Anterior cingulate cortex (tissue), 58 donors: ENCODE data around the gene PDE6H.

ENCODE experiments used
- DNase-seq, 58 donors: peaks; one replicate each; lab custom pipeline; 2025; lab: John Stamatoyannopoulos, UW

PDE6H gene

DNA sequence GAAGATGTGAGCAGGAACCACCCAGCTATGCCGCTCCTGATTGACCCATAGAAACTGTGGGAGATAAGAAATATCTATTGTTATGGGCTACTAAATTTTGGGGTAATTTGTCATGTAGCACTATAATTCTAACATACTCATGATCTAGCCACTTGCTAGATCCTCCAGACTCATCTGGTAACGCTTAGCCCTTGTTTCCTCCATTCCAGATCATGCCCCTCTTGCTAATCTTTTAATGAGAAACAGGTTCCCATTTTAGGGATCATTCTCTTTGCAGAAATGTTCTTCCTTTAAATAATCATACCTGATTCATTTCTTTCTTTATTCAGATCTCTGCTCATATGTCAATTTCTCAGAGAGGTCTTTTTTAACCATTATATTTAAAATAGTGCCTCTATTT, 7.6 kb upstream of the PDE6H start:
- DNase-seq = no peak

DNA sequence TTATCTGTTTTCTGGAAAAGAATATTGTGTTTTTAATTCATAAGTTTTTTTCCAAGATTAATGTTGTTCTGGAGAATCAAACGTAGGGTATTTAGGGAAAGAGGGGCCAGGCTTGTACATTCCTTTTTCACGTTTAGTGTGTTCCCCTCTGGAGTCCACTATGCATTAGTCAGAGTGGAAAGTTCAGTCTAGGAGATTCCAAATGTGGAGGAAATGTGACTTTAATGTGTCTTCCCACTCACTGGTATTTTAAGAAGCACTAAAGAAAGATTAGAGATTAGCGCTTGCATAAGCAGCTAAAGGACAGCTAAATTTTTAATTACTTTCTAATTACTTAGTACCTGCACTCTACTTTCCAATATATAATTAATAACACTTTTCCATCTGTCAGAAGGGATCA, 4.4 kb upstream of the PDE6H start:
- DNase-seq = no peak

- DNase-seq = no peak
These were observed 2.4 kb upstream of the PDE6H start for GRCh38 chr12:14970473-14970872.

DNA sequence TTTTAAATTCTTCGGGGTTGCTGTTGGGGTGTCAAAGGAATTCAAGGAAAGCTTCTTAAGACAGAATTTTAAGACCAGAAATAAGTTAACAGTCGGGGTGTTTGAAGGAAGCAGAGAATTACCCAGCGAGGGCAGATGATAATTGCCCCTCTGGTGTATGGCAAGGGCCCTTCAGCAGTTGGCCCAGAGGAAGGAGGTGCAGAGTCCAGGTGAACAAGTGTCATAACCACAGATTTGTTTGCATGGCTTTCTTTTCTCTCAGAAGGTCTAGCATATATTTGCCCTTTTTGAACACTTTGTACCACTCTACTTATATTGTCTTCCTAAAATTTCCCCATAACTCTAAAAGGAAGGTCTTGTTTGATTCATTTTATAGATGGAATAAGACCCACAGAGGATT, 1.8 kb downstream of the PDE6H start:
- no peak for DNase-seq

GRCh38 chr12:14975457-14975856, 2.6 kb downstream of the PDE6H start:
- no peak for DNase-seq

DNA sequence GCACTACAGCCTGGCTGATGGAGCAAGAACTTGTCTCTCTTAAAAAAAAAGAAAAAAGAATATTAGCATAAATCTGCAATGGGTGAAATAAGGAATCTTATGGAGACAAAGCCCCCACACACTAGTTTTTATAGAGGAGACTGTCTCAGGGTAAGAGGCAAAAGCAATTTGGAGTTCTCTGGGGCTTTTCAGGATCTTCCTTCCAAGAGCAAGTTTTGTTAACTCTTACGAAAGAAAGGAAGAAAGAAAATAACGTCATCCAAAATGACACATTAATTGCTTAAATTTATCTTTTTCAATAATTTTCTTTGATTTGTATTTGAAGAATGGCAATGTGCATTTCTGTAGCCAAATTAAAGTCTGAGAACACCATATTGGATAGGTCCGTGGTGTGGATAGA, 3.8 kb downstream of the PDE6H start:
- no peak for DNase-seq

DNA sequence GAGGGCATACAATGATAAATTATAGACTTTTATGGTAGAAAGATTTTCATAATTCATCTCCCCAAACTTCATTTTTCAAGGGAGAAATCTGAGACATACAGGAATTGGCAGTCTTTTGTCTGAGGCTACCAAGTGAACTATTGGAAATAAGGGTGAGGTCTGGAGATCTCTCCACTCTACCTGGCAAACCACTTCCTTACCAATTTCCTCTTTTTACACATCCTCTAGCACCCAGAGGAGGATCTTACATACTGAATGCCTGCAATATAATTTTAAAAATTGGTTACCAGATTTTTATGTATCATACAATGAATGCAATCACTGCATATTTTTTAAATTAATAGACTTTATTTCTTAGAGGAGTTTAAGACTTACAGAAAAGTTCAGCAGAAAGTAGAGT, 6.6 kb downstream of the PDE6H start:
- no peak for DNase-seq

- no peak for DNase-seq
These were observed 8.2 kb downstream of the PDE6H start for GRCh38 chr12:14981049-14981448.

- DNase-seq = no peak
These were observed 9.7 kb downstream of the PDE6H start for GRCh38 chr12:14982562-14982961.

- no peak for DNase-seq
These were observed 10.1 kb downstream of the PDE6H start for GRCh38 chr12:14982991-14983390.

GRCh38 chr12:14984036-14984435, 11.2 kb downstream of the PDE6H start:
- no peak for DNase-seq

DNA sequence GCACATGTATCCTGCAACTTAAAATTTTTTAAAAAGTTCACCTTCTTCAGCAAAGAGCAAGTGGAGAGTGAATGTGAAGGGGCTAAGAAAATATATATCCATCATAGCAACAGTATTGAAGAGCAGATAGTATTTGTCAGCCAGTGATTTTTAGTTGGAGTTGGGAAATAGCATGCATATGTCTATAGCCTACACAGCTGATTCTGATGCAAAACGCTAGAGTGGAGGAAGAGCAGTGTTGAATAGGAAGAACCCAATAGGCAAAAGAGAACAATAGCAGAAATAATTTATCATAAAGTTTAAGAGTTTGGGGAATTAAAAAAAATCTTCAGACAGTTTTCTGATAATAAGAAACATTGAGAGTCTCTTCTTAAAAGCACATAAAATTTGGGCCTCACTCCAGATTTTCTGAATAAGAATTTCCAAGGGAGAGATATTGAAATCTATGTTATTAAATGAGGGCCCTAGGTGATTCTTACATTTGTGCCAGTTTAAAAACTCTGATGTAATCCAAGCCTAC, 12.0 kb downstream of the PDE6H start:
- no peak for DNase-seq

DNA sequence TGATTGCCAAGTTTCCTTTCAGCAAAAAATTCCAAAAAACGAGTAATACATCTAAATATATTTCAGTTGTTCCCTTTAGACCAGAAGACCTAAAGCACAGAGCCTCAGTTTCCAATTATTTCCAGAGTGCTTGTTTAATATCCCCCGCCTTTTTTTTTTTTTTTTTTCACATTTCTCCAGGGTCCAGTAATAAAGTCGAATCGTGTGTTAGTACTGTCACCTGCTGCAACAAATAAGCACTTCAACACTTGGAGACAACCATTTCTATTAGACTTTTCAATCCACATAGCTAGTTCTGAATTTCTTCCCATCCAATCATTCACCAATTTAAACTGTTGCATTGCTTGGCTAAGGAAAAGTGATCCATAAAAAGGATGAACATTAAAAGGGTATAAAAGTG, 13.6 kb downstream of the PDE6H start:
- DNase-seq = no peak

DNA sequence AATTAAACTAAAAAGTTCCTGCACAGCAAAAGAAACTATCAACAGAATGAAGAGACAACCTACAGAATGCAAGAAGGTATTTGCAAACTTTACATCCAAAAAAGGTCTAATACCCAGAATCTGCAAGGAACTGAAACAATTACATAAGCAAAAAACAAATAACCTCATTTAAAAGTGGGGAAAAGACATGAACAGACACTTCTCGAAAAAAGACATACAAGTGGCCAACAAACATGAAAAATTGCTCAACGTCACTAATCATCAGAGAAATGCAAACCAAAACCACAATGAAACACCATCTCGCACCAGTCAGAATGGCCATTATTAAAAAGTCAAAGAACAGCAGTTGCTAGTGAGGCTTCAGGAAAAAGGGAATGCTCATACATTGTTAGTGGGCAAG, 15.2 kb downstream of the PDE6H start:
- DNase-seq = no peak

GRCh38 chr12:14989790-14990189, 16.9 kb downstream of the PDE6H start:
- DNase-seq = no peak

GRCh38 chr12:14991069-14991468, 18.2 kb downstream of the PDE6H start:
- DNase-seq = no peak

GRCh38 chr12:14992673-14993072, 19.8 kb downstream of the PDE6H start:
- no peak for DNase-seq

- DNase-seq = no peak
These were observed 20.3 kb downstream of the PDE6H start for GRCh38 chr12:14993117-14993516.

- peak in 1 of 58 donors; percentile 5 for DNase-seq
These were observed 20.9 kb downstream of the PDE6H start for GRCh38 chr12:14993537-14994266.

- DNase-seq = no peak
These were observed 21.8 kb downstream of the PDE6H start for GRCh38 chr12:14994610-14995009.

GRCh38 chr12:14995583-14996425, 23.0 kb downstream of the PDE6H start:
- peak in 1 of 58 donors; percentile 14 for DNase-seq

DNA sequence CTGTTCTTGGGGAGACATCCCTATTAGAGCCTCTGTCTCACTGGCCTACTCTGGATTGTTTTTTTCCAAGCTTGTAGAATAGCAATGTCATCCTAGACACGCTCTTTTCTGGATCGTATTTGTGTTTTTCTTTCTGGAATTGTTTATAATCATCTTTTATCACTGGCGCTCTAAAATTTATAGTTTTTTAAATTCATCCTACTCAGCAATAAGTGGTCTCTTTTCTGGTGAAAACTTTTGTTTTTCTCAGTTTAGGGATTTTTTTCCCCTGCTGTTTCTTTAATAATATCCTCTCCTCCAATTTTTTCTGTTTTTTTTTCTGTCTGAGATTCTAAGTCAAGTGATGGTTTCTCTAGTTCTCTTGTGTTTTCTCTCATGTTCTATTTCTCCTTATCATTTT, 25.2 kb downstream of the PDE6H start:
- DNase-seq = no peak
